Measurements from ENCODE around the gene TMEM192. TPM values are rescaled to one million over a fixed set of nuclear protein-coding genes. Genes with fewer than 3 reads are reported as not detected.
A peak's percentile ranks its signal among the peaks of the same experiment; 100 is the strongest.

The TMEM192 gene
- total RNA-seq, 1 donor from 2014 or later = 16.1 TPM

DNA sequence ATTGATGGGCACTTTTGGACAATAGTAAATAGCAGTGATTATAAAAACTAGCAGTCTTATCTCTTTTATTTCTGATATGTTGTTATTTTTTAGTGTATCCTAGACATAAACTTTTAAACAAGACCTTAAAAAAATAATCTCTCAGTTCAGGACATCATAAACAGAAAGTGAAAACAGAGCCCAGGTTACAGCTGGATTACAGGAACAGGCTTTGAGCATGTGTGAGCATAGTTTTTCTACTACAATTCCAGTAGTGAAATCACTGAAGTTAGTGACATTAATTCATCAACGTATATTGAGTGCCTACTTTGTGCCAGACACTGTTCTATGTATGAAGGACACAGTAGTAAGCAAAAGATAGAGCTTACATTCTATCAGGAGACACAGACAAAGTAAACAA, 42.1 kb downstream of the TMEM192 start:
- Histone ChIP-seq H2AFZ (replicated peaks) (no peak overlapping the region), H3K4me2 (no peak overlapping the region), H3K27me3 (no peaks in the 10 kb centered on the region), H3F3A (ENCODE audit: low read depth) (peaks cover 19% of the 10 kb centered on the region), H3K4me1 (peaks cover 19% of the 10 kb centered on the region), H3K9ac (no peak overlapping the region), H4K20me1 (ENCODE audit: low read depth) (no peaks in the 10 kb centered on the region), H3K79me2 (ENCODE audit: low read depth) (no peaks in the 10 kb centered on the region), H3K4me3 (no peak overlapping the region), H3K27ac (no peak overlapping the region), H3K9me3 (ENCODE audit: low read depth) (no peaks in the 10 kb centered on the region), H3K36me3 (no peaks in the 10 kb centered on the region)
- H3K27ac Mint-ChIP-seq = no peak overlapping the region
- H3K4me3 Mint-ChIP-seq = no peak overlapping the region
- H3K36me3 Mint-ChIP-seq = peaks cover 3% of the 10 kb centered on the region
- TF ChIP-seq CTCF (IDR thresholded peaks at IDR 0.05) = no peak
- no peak for TF ChIP-seq EZH2phosphoT487 (IDR thresholded peaks at IDR 0.05)
- no peak for TF ChIP-seq EZH2 (IDR thresholded peaks at IDR 0.05)
- peaks cover 16% of the 10 kb centered on the region for H3K4me1 Mint-ChIP-seq
- no peak for DNase-seq (ENCODE audit: low spot score)
- no peaks in the 10 kb centered on the region for H3K9me3 Mint-ChIP-seq
- H3K27me3 Mint-ChIP-seq (ENCODE audit: insufficient read depth, low read depth) = no peaks in the 10 kb centered on the region

- no peaks in the 10 kb centered on the region for H3K27me3 ChIP-seq
- TF ChIP-seq CTCF (IDR thresholded peaks at IDR 0.05) = peak; percentile 46
- TF ChIP-seq EZH2phosphoT487 (IDR thresholded peaks at IDR 0.05) = no peak
- TF ChIP-seq EZH2 (IDR thresholded peaks at IDR 0.05) = no peak
- Mint-ChIP-seq H3K36me3 (no peaks in the 10 kb centered on the region), H3K9me3 (no peaks in the 10 kb centered on the region), H3K27ac (no peak overlapping the region), H3K27me3 (ENCODE audit: insufficient read depth, low read depth) (no peaks in the 10 kb centered on the region), H3K4me3 (no peak overlapping the region), H3K4me1 (no peaks in the 10 kb centered on the region)
- H3K9ac ChIP-seq = no peak overlapping the region
- no peaks in the 10 kb centered on the region for H3F3A ChIP-seq (ENCODE audit: low read depth)
- H3K9me3 ChIP-seq (ENCODE audit: low read depth) = no peaks in the 10 kb centered on the region
- no peak overlapping the region for H3K4me2 ChIP-seq
- H3K4me3 ChIP-seq = no peak overlapping the region
- no peaks in the 10 kb centered on the region for H4K20me1 ChIP-seq (ENCODE audit: low read depth)
- no peaks in the 10 kb centered on the region for H3K79me2 ChIP-seq (ENCODE audit: low read depth)
- DNase-seq (ENCODE audit: low spot score) = peak; percentile 15
- H3K4me1 ChIP-seq = no peaks in the 10 kb centered on the region
- no peak overlapping the region for H3K27ac ChIP-seq
- H2AFZ ChIP-seq (replicated peaks) = no peak overlapping the region
- no peaks in the 10 kb centered on the region for H3K36me3 ChIP-seq
Measured at GRCh38 chr4:165060938-165061337, 51.7 kb downstream of the TMEM192 start.

DNA sequence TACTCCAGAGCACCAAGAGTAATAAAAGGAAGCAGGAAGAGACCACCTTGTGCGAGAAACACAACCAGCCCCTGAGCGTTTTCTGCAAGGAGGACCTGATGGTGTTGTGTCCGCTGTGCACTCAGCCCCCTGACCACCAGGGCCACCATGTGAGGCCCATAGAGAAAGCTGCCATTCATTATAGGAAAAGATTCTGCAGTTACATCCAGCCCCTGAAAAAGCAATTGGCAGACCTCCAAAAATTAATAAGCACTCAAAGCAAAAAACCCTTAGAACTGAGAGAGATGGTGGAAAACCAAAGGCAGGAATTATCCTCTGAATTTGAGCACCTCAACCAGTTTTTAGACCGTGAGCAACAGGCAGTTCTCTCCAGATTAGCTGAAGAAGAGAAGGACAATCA, 53.3 kb downstream of the TMEM192 start:
- no peak overlapping the region for H3K4me3 ChIP-seq
- no peaks in the 10 kb centered on the region for H3K36me3 ChIP-seq
- no peak overlapping the region for H3K27ac ChIP-seq
- H3K9ac ChIP-seq = no peak overlapping the region
- H3K27me3 Mint-ChIP-seq (ENCODE audit: insufficient read depth, low read depth) = peaks cover 2% of the 10 kb centered on the region
- no peaks in the 10 kb centered on the region for H3K27me3 ChIP-seq
- DNase-seq (ENCODE audit: low spot score) = no peak
- H3K4me1 Mint-ChIP-seq = no peaks in the 10 kb centered on the region
- no peaks in the 10 kb centered on the region for H3K9me3 ChIP-seq (ENCODE audit: low read depth)
- no peak overlapping the region for H2AFZ ChIP-seq (replicated peaks)
- no peaks in the 10 kb centered on the region for H3K4me1 ChIP-seq
- H3K36me3 Mint-ChIP-seq = no peaks in the 10 kb centered on the region
- no peaks in the 10 kb centered on the region for H4K20me1 ChIP-seq (ENCODE audit: low read depth)
- H3K79me2 ChIP-seq (ENCODE audit: low read depth) = no peaks in the 10 kb centered on the region
- TF ChIP-seq EZH2phosphoT487 (IDR thresholded peaks at IDR 0.05) (no peak), CTCF (IDR thresholded peaks at IDR 0.05) (no peak), EZH2 (IDR thresholded peaks at IDR 0.05) (no peak)
- H3K27ac Mint-ChIP-seq = no peak overlapping the region
- H3K4me2 ChIP-seq = no peak overlapping the region
- H3F3A ChIP-seq (ENCODE audit: low read depth) = no peaks in the 10 kb centered on the region
- no peaks in the 10 kb centered on the region for H3K9me3 Mint-ChIP-seq
- H3K4me3 Mint-ChIP-seq = no peak overlapping the region

All from neural progenitor cell (in vitro differentiated cells).